K562 (cell line): ENCODE results near the gene RBM26. TPM values are rescaled to one million over a fixed set of nuclear protein-coding genes. Genes with fewer than 3 reads are reported as not detected.

ENCODE experiments used
- ATAC-seq: fragments of 200-7000 bp; cut with Tn5 transposase; 3 replicates; pipeline ENCODE4 v1.9.1; 2020; ENCODE audit warnings: moderate library complexity
- BruUV-seq: library from RNA; stranded (reverse); fragments of 400-500 nt; replicated peaks from 2 replicates; lab custom pipeline; 2021; lab: Mats Ljungman, UMichigan
- CTCF ChIA-PET: fragments of 300-600 bp; formaldehyde crosslinking; extraction: SDS; loops from one replicate; lab custom pipeline; 2021; ENCODE audit warnings: low intra/inter-chr PET ratio; lab: Yijun Ruan, JAX
- POLR2A ChIA-PET: fragments of 300-600, 350-650 bp; sonication (Branson Sonifier 250); formaldehyde crosslinking; extraction: SDS; loops from one replicate; lab custom pipeline; 2021; ENCODE audit warnings: antibody characterized with exemption, inconsistent platforms; lab: Yijun Ruan, JAX
- DNase-seq, 4 experiments: peaks; one replicate each; pipeline versions ENCODE4 v3.0.0 to v3.0.0-alpha.2; 2011 to 2018; ENCODE audit warnings: low spot score in 3 of 4, mixed read lengths in 3 of 4; ENCODE audit errors: extremely low read depth in 1 of 4
- FAIRE-seq: peaks from 2 replicates; lab custom pipeline; 2011; peaks lifted over from hg19 to GRCh38; lab: Jason Lieb, UNC
- H2AFZ ChIP-seq: 2 replicates; pipeline ENCODE4 v1.6.0; 2011; ENCODE audit warnings: low read depth, low read length, control low read depth, inconsistent platforms
- H3K27ac ChIP-seq: fragments of 200-600 bp; 3 replicates; pipeline ENCODE4 v1.8.0; 2011; ENCODE audit warnings: low read depth, mild to moderate bottlenecking, control low read depth, inconsistent platforms, low read length, moderate library complexity, mixed read lengths; ENCODE audit errors: extremely low read depth
- H3K27me3 ChIP-seq, 2 experiments: fragments of 300-600 bp in 1 of 2; 2 replicates in 1 of 2; 3 replicates in 1 of 2; pipeline versions ENCODE4 v1.6.0 to v1.8.0; 2011; ENCODE audit warnings: inconsistent platforms in 2 of 2, low read length in 2 of 2, mild to moderate bottlenecking in 1 of 2, mixed read lengths in 1 of 2, moderate library complexity in 1 of 2; ENCODE audit not compliant: control insufficient read depth in 2 of 2, insufficient read depth in 2 of 2
- H3K36me3 ChIP-seq: fragments of 300-600 bp; 3 replicates; pipeline ENCODE4 v1.8.0; 2011; ENCODE audit warnings: mild to moderate bottlenecking, low read length, inconsistent platforms; ENCODE audit not compliant: control insufficient read depth, insufficient read depth
- H3K4me1 ChIP-seq, 2 experiments: fragments of 200-600 bp in 1 of 2; replicated peaks in 1 of 2; 2 replicates in 1 of 2; 3 replicates in 1 of 2; pipeline versions ENCODE4 v1.5.1 to v1.8.0; 2011; ENCODE audit warnings: inconsistent platforms in 2 of 2, low read length in 2 of 2, mild to moderate bottlenecking in 1 of 2, mixed read lengths in 1 of 2, moderate library complexity in 1 of 2; ENCODE audit not compliant: control insufficient read depth in 2 of 2, insufficient read depth in 2 of 2
- H3K4me2 ChIP-seq: 2 replicates; pipeline ENCODE4 v1.6.1; 2011; ENCODE audit warnings: low read length, control low read depth, inconsistent platforms, mixed read lengths; ENCODE audit not compliant: insufficient read depth
- H3K4me3 ChIP-seq: fragments of 200-600 bp; sonication (generic), shearing (Covaris generic); 2 replicates; pipeline ENCODE4 v1.5.1; 2016; ENCODE audit warnings: control low read depth, inconsistent platforms
- H3K79me2 ChIP-seq: fragments of 200-600 bp; 3 replicates; pipeline ENCODE4 v1.8.0; 2011; ENCODE audit warnings: low read length, inconsistent platforms; ENCODE audit not compliant: control insufficient read depth, insufficient read depth
- H3K9ac ChIP-seq, 2 experiments: 2 replicates each; pipeline versions ENCODE4 v1.6.0 to v1.6.1; 2011; ENCODE audit warnings: low read depth in 2 of 2, low read length in 2 of 2, control low read depth in 1 of 2, inconsistent platforms in 1 of 2, mild to moderate bottlenecking in 1 of 2, mixed read lengths in 1 of 2; ENCODE audit not compliant: insufficient read depth in 1 of 2
- H3K9me1 ChIP-seq: one replicate; pipeline ENCODE4 v1.6.0; 2011; ENCODE audit warnings: inconsistent platforms, mild to moderate bottlenecking, low read length, moderate library complexity; ENCODE audit not compliant: control insufficient read depth, insufficient read depth
- H3K9me3 ChIP-seq: replicated peaks from 2 replicates; pipeline ENCODE4 v1.5.1; 2011; ENCODE audit warnings: low read depth, low read length, inconsistent platforms; ENCODE audit not compliant: control insufficient read depth, insufficient read depth
- H4K20me1 ChIP-seq: replicated peaks from 2 replicates; pipeline ENCODE4 v1.6.1; 2011; ENCODE audit warnings: low read length, inconsistent platforms, mixed read lengths; ENCODE audit not compliant: control insufficient read depth, insufficient read depth
- CBFA2T2 ChIP-seq: fragments of 450-650 bp; conservative IDR thresholded peaks from 2 replicates; pipeline ENCODE4 v1.6.1; 2017; ENCODE audit warnings: mild to moderate bottlenecking
- DPF2 ChIP-seq: fragments of 450-650 bp; IDR thresholded peaks from 2 replicates; pipeline ENCODE4 v1.6.1; 2016
- FOSL1 ChIP-seq: fragments of 200-800 bp; sonication (Bioruptor generic); conservative IDR thresholded peaks from 2 replicates; pipeline ENCODE4 v1.6.1; 2016; ENCODE audit warnings: missing genetic modification characterization, missing compliant biosample characterization
- GABPB1 ChIP-seq: sonication (generic); formaldehyde crosslinking; IDR thresholded peaks from 2 replicates; pipeline ENCODE4 v1.8.0; 2022; ENCODE audit warnings: mild to moderate bottlenecking, missing genetic modification reagents
- HDAC2 ChIP-seq: fragments of 450-650 bp; IDR thresholded peaks from 2 replicates; pipeline ENCODE4 v1.6.1; 2016; ENCODE audit warnings: mild to moderate bottlenecking
- HNRNPLL ChIP-seq: fragments of 200-400 bp; formaldehyde crosslinking; IDR thresholded peaks from 2 replicates; pipeline ENCODE4 v1.6.1; 2017; ENCODE audit warnings: low read length, low read depth, mild to moderate bottlenecking; ENCODE audit not compliant: poor library complexity, severe bottlenecking
- MCM5 ChIP-seq: fragments of 450-650 bp; IDR thresholded peaks from 2 replicates; pipeline ENCODE4 v1.6.1; 2016; ENCODE audit warnings: low read depth
- MEIS2 ChIP-seq: fragments of 450-650 bp; IDR thresholded peaks from 2 replicates; pipeline ENCODE4 v1.6.1; 2014; ENCODE audit warnings: mild to moderate bottlenecking; ENCODE audit not compliant: partially characterized antibody
- POLR2G ChIP-seq: fragments of 200-400 bp; formaldehyde crosslinking; IDR thresholded peaks from 2 replicates; pipeline ENCODE4 v1.6.1; 2017; ENCODE audit warnings: low read depth, mild to moderate bottlenecking, antibody characterized with exemption, low read length, moderate library complexity
- RCOR1 ChIP-seq, 2 experiments: IDR thresholded peaks; 2 replicates each; pipeline ENCODE4 v1.6.1; 2012; ENCODE audit warnings: low read depth in 2 of 2, low read length in 2 of 2, borderline replicate concordance in 1 of 2, improper control_type of control experiment in 1 of 2
- SMARCA5 ChIP-seq: fragments of 450-650 bp; IDR thresholded peaks from 2 replicates; pipeline ENCODE4 v1.6.1; 2016
- SPI1 ChIP-seq: IDR thresholded peaks from 2 replicates; pipeline ENCODE4 v1.6.1; 2011; ENCODE audit warnings: low read depth, low read length, control low read depth, borderline replicate concordance
- ZBTB12 ChIP-seq: fragments of 250-450 bp; sonication (Bioruptor Pico); IDR thresholded peaks from 2 replicates; pipeline ENCODE4 v1.4.0; 2020
- ZHX1 ChIP-seq: fragments of 150-350 bp; conservative IDR thresholded peaks from 2 replicates; pipeline ENCODE4 v1.6.1; 2014; ENCODE audit warnings: low read length
- ZNF134 ChIP-seq: fragments of 250-450 bp; sonication (Bioruptor Pico); conservative IDR thresholded peaks from 2 replicates; pipeline ENCODE4 v1.4.0; 2020
- ZNF311 ChIP-seq: fragments of 250-450 bp; sonication (Bioruptor Pico); IDR thresholded peaks from 2 replicates; pipeline ENCODE4 v1.4.0; 2020; ENCODE audit warnings: mild to moderate bottlenecking, moderate library complexity
- WGBS: fragments of 100-300 bp; shearing (Covaris generic); methylation state at CpG from one replicate; pipeline ENCODE4 v1.1.6; 2016; ENCODE audit warnings: low coverage, mixed read lengths; ENCODE audit not compliant: insufficient coverage; ENCODE audit errors: missing lambda C conversion rate; 5-methylcytosine and 5-hydroxymethylcytosine counted together
- in situ Hi-C: fragments of 300-500 bp; cut with MboI; formaldehyde crosslinking; loops from 4 replicates; pipeline ENCODE4 v1.15.0; 2018; ENCODE audit warnings: inconsistent platforms, mixed read lengths
- intact Hi-C: fragments of 100-400 bp; cut with micrococcal nuclease; formaldehyde crosslinking; loops from 2 replicates; pipeline ENCODE4 v1.14.2; 2022
- polyA plus RNA-seq, 8 experiments: library from polyadenylated mRNA; depleted of rRNA in 4 of 8; stranded (reverse) in 5 of 8; unstranded in 3 of 8; fragments of >200 nt; fragmentation: Nextera tagmentation in 2 of 8; fragmentation: Illumina TruSeq in 1 of 8; extraction: Ambion mirVana in 2 of 8; extraction: Trizol in 1 of 8; gene quantifications; 2 replicates each; pipeline versions ENCODE4 v1.2.1 to v1.2.3, GENCODE V29; 2011 to 2014; ENCODE audit warnings: inconsistent platforms in 1 of 8, missing spikeins in 1 of 8
- total RNA-seq, 7 experiments: library from RNA; depleted of rRNA in 6 of 7; stranded (reverse); fragments of >200 nt in 6 of 7; fragmentation: Illumina TruSeq in 2 of 7; extraction: Trizol in 2 of 7; gene quantifications; 2 replicates each; pipeline versions ENCODE4 v1.2.1 to v1.2.3, GENCODE V29; 2011 to 2021; ENCODE audit warnings: low replicate concordance in 1 of 7

RBM26 gene
- total and polyA plus RNA-seq, 9 of the 15 experiments (the other 6 are each of a cell fraction or from before 2014, with no cell fraction given): 10.0 to 42.4 (median 26.4) TPM

GRCh38 chr13:79439275-79439674 is 33.2 kb upstream of the RBM26 start (continued):
- TF ChIP-seq RCOR1 (IDR thresholded peaks at IDR 0.05; ENCODE audit: borderline replicate concordance in 1 of 2, low read depth in 2 of 2, low read length in 2 of 2): no peak
- no peak for TF ChIP-seq HNRNPLL
- no peak for TF ChIP-seq ZBTB12 (CRISPR knock-in tag)
- TF ChIP-seq SMARCA5: no peak
- TF ChIP-seq MCM5: no peak
- no peak for TF ChIP-seq CBFA2T2
- TF ChIP-seq HDAC2: no peak
- TF ChIP-seq POLR2G: no peak
- TF ChIP-seq SPI1: no peak
- no peak for TF ChIP-seq ZNF134 (CRISPR knock-in tag)
- no peak for TF ChIP-seq ZNF311 (CRISPR knock-in tag)

- 9% methylated on average over 1 of the region's 1 CpG for WGBS
- Histone ChIP-seq H3K27me3 (no peaks in the 10 kb centered on the region), H3K4me1 (peaks cover 0 to 3% of the 10 kb centered on the region in 2 experiments; a peak in 3 of 5 replicates), H3K4me3 (no peak overlapping the region), H3K79me2 (no peaks in the 10 kb centered on the region), H3K9me1 (no peaks in the 10 kb centered on the region), H2AFZ (no peak overlapping the region), H3K9ac (no peak overlapping the region), H3K4me2 (no peak overlapping the region), H3K9me3 (no peaks in the 10 kb centered on the region), H4K20me1 (no peaks in the 10 kb centered on the region), H3K27ac (no peak overlapping the region), H3K36me3 (no peaks in the 10 kb centered on the region)
- FAIRE-seq: no peak
- no peak for ATAC-seq
- no peak for DNase-seq
- in situ Hi-C loops: loop anchor here (25.0 kb wide), 1 partner anchor 902 kb away; the partner anchor contains the start of gene SPRY2
- ChIA-PET CTCF (no interaction called here), POLR2A (no interaction called here)
- TF ChIP-seq DPF2 (no peak), GABPB1 (no peak), FOSL1 (tag) (peak; percentile 65), RCOR1 (IDR thresholded peaks at IDR 0.05; ENCODE audit: borderline replicate concordance in 1 of 2, low read depth in 2 of 2, low read length in 2 of 2) (0 out of 4 replicates have a peak, but pooled peaks of 1 of the 2 experiments have one; percentile 16), MEIS2 (peak; percentile 42), ZHX1 (no peak)
- no TSS peak for BruUV-seq
- intact Hi-C loops: no loop called here
Observed at GRCh38 chr13:79435561-79435990, 29.5 kb upstream of the RBM26 start.
